COLO668 (cell line): ENCODE data around the gene MZT2B.
"Not testable (repeated sequence)": the region's sequence is repeated elsewhere in the genome, so short reads cannot be mapped to it uniquely, and the experiment has no call there.

ENCODE experiments used
- DNase-seq: peaks from one replicate; lab custom pipeline; 2025; ENCODE audit not compliant: unreplicated experiment; lab: John Stamatoyannopoulos, UW

MZT2B gene, protein sequence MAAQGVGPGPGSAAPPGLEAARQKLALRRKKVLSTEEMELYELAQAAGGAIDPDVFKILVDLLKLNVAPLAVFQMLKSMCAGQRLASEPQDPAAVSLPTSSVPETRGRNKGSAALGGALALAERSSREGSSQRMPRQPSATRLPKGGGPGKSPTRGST

DNA sequence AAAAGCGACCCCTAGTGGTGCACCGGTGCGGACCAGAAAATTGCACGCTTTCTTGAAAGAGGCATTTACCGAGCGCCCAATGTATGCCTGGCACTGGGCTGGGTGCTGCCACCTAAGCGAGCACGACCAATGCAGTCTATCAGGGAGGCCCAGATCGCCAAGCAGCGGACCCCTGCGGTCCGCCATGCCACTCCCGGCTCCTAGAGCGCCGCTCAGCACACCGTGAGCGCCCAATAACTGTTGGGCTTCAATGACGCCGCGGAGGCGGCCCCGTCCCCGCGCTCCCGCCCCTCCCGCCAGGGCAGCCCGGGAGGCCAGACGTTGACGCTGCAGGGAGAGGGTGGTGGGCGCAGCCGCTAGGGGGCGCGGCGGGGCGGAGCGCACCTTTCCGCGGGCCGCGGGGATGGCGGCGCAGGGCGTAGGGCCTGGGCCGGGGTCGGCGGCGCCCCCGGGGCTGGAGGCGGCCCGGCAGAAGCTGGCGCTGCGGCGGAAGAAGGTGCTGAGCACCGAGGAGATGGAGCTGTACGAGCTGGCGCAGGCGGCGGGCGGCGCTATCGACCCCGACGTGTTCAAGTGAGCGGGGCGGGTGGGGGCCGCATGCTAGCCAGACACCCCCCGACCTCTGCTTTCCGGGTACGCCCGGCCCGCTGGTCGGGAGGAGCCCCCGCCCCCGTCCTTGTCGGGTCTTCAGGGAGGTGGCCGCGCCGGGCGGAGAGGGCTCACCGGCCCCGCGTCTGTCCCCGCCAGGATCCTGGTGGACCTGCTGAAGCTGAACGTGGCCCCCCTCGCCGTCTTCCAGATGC, at the start of gene MZT2B:
TSS of gene MZT2B (plus strand) at position 383 of the 803 bp plus-strand sequence. CDS start at position 404, 21 bp downstream.
- DNase-seq = peak; percentile 92

DNA sequence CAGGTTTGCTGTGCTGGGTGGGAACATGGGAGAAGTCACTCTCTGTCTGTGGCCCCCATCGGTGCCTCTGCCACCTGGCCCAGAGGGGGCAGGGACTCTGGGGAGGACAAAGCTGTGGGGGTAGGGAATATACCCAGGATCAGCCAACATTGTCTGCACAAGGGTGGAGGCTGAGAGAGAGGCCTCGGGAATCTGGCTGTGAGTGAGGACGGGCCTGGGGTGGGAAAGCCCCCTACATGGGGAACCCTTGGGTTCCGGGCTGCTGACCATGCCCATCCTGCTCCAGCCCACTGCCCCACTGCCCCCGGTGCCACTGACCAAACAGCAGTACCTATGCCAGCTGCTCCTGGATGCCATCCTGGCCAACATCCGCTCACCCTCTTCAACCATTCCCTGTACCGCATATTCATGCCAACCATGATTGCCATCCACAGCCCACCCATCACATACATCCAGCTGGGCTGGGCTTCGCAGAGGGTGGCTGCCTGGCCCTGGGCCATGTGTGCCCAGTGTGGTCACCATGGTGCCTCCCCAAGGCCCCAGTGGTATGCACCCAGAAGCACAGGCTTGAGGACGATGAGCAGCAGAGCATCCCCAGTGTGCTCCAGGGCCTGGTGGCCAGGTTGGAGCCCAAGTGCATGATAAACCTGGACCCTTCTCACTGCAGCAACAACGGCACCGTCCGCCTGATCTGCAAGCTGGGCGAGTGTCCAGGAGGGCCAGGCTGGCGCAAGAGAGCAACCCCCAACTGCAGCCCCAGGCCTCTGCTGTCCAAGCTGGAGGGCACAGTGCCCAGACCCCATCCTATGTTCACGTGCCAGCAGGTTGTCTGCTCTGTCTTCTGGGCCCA, 46.1 kb upstream of the MZT2B start:
- no peak for DNase-seq

DNA sequence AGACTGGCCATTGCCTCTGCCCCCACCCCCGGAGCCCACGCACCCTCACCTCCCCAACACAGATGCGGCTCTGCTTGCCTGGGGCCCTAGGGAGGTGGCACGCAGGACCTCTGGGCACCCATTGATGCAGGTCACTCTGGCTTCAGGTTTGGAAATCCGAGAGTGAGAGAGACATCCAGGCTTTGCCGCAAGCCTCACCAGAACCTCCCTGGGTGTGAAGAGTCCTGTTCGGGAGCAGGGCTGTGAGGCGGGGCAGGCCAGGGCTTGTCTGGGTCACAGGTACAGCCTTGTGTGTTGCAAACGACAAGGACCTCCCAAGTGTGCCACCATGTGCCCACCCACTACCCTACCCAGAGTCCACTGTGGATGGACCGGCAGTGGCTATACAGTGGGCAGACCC, 45.5 kb upstream of the MZT2B start:
- not testable (repeated sequence) for DNase-seq

DNA sequence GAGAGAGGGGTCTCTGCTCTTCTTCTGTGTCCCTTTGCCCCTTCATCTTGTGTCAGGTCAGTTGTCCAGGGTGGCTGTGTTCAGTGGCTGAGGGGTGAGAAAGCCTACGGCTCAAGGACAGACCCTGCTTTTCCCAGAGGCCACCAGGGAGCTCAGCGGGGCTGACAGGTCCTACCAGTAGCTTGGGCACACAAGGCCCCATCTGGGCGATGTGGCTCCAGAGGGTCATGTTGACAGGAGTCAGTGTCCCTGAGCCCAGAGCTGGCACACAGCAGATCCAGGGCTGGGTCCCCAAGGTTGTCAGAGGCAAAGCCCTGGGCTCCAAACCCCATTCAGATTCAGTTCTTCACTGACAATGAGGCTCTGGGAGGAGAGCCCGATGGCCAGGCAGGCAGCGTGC, 44.9 kb upstream of the MZT2B start:
- not testable (repeated sequence) for DNase-seq

DNA sequence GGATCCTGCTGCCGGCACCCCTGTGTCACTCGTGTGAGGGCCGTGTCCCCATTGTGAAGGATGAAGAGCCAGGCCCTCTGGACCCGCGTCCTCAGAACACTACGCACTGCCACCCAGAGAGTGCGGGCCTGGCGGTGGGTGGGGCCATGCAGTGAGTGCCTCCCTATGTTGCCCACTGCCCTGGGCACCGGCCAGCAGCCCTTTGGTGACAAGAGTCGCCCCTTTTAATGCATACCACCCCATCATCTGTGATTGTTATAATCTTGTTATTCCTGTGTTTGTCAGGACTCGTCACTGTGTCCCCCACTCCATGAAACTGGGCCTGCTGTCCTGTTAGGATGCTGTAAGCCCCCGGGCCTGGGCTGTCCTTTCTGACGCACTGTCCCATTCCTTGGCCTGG, 43.7 kb upstream of the MZT2B start:
- DNase-seq = not testable (repeated sequence)

DNA sequence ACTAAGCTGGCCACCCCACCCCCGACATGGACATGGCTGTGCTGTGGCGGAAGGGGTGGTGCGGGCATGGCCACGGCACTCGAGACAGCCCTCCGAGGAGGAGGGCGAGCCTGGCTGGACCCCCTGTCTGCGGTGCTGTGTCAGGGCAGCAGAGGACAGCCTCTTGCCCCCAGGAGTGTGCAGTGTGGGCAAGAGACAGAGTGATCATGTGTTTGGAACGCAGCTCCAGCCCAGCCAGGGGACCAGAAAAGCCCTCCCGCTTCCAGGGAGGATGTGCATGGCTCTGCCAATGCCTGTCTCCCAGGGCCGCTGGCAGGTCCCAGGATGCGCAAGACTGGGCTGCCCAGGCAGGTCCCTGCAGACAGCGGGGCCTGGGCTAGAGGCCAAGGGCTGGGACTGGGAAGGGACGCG, 43.2 kb upstream of the MZT2B start:
- DNase-seq = not testable (repeated sequence)

DNA sequence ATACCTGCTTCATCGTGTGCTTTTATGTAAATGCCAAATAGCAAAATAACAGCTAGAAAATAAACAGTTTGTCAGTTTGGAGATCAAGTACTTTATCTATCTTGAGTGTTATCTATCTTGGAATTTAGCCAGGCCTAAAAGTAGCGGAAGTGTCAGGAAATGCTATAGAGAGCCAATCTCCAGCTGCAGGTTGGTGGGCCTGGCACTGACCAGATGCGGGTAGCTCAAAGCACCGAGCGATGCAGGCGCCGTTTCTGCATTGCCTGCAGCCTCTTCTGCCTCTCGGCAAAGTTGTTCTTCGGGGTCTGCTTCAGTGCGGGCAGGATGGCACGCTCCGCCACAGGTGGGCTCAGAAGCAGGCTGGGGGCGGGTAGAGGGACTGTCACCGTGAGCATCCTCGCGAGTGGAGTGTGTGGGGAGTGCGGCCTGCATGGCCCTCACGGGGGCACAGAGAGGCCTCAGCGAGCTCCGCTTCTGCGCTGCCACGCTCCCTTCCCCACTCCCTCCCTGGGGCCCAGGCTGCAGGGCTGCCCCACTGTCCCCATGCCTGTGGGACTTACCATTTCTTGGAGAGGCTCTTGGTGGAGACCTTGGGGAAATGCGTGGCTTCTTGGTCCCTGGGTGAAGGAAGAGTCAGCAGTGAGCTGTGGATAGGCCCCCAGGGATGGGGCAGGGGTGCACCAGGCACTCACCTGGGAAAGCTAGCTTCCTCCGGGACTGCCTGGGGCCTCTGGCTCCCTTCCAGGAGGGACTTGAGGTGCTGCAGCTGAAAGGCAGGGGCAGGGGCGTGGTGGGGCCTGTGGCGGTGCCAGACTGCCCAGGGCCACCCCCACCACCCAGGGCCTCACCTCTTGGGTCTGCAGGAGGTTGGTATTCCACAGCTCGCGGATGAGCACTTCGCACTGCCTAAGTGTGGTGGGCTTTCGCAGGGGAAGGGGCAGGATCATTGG, 42.5 kb upstream of the MZT2B start:
- DNase-seq = not testable (repeated sequence)

DNA sequence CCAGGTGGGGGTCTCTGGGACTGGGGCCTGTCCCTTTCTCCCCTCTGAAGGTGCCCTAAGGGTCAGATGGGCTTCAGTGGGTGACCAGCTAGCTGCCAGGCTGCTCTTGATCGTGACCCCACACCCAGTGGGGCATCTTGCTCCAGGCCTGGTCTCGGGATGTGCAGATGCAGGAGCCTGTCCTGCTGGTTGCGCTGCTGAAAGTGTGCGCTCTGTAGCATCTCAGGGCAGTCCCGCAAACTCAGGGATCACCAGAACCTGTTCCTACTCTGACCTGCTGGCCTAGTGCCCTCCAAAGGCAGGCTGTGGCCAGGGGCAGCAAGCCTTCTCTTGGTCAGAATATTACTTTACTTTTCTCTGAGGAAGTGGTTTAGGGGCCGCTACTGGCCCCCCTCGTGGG, 41.5 kb upstream of the MZT2B start:
- not testable (repeated sequence) for DNase-seq

DNA sequence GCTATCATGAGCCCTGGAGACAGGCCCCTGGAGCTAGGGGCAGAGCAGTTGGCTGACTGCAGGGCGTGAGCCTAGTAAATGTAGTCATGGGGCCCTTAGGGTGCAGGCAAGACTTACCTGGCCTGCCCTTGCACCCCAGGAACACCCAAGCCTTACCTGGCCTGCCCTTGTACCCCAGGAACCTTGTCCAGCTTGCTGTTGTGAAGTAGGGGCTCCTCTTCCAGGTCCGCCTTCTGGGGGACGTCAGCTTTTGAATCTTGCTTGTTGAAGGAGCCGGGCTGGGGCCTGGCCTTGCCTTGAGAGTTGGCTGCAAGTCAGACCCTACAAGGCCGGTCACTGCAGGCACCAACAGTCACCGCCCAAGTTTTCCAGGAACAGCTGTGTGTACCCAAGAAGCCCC, 41.1 kb upstream of the MZT2B start:
- not testable (repeated sequence) for DNase-seq

DNA sequence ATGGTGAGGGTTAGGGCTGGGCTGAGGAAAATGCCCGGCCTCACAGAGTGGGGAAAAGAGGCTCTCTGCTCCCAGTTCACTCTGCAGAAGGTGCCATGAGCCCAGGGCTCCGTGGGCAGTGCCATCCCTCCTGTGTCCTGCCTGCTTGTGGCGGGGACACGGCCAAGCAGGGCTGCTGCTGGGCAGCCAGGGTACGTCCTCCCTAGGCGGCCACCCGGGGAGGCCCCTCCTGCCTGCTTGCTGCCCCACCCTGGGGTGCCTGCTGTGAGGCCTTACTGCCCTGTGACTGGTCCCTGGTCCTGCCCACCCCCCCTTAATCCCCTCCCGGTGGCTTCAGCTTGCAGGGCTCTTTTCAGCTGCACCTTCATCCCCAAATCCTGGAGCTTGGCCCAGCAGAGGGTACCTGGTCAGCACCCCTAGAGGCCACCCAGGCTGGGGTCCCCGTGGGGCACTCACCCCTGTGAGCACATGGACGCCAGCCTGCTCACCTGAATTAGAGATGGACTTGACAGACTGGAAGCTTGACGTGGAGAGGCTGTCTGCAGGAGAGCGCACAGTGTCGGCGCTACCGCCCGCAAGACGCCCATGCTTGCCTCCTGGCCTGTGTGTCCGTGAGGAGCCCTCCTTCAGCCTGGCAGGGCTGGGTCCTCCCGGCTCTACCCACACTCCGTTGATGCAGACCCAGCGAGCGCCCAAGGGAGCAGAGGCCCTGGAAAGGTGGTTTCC, 40.3 kb upstream of the MZT2B start:
- DNase-seq = not testable (repeated sequence)

DNA sequence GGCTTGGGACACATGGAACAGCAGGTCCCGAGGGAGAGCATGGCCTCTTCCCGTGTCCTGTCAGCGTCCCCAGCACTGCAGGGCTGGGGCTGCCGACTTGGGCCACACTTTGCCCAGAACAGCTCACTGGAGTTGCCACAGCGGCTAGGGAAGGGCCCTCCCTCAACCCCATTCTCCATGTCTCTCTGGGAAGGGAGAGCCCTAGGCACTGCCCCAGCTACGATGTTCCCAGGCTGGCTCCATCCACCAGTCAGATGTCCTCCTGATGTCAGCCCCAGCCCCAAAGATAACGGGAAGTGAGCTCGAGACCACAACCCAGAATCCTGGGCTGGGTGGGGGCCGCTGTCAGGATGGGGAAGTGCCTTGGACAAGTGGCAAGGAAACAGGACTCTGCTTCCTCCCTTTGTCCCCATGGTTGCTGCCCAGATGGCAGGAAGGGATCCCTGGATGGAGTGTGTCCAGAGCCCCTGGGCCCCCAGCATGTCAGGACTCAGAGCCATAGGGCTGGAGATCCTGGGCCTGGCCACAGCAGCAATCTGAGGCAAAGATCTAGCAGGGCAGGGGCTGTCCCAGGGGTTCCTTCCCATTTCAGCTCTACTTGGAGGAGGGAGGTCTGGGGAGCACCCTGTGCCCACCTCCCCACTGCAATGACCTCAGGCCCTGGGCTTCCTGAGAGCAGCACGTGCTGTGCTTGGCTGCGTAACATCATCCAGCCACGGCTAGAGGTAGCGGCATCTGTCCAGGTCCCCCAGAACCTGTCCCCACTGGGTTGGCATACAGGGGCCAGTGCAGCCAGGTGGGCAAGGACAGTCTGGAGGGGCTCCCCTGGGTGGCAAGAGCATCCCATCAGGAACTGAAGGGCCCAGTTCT, 39.4 kb upstream of the MZT2B start:
- not testable (repeated sequence) for DNase-seq

DNA sequence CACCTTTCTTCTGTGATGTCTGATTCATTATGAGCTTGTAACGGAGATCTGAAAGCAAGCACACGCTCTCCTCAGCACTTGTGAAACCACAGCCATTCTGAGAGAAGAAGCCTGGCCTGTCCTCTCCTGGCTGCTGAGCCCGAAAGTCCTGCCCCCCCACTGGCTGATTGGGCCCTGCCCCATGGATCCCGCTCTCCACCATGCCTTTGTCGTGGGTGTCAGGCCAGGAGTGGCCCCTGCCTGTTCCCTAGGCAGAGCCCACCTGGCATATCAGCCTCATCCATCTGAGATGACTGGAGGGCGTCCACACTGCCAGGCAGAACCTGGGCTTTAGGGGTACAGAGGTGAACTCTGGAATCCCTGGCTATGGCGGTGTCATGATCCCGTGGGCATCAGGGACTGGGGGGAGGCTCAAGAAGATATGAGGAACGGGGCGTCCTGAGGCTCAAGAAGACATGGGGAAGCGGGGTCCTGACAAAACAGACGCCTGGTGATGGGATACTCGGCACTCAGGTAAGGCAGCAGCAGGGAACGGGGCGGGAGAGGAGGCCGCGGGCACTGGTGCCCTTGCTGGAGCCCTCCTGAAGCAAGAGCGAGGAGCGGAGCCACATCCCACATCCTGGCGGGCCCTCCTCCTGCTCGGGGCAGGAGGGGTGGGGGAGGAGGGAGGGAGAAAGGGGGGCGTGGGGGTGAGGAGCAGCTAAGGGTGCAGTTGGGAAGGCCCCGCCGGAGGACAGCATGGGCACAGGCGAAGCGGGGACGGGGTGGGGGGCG, 38.6 kb upstream of the MZT2B start:
- not testable (repeated sequence) for DNase-seq

DNA sequence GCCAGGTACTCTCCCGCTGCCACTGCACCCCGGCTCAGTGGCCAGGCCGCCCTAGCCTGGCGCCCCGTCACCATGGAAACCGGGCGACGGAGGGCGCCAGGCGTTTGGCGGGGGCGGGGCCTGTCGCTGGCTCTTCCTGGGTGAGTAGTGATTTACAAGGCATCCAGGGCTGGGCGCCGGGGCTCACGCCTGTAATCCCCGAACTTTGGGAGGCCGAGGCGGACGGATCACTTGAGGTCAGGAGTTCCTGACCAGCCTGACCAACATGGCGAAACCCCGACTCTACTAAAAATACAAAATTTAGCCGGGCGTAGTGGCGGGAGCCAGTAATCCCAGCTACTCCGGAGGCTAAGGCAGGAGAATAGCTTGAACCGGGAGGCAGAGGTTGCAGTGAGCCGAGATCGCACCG, 37.1 kb upstream of the MZT2B start, which contains the start of gene CCDC74B:
TSS of gene CCDC74B (minus strand) at position 107 of the 409 bp plus-strand sequence. CDS start 116 bp downstream, outside the sequence.
- DNase-seq = peak; percentile 78

DNA sequence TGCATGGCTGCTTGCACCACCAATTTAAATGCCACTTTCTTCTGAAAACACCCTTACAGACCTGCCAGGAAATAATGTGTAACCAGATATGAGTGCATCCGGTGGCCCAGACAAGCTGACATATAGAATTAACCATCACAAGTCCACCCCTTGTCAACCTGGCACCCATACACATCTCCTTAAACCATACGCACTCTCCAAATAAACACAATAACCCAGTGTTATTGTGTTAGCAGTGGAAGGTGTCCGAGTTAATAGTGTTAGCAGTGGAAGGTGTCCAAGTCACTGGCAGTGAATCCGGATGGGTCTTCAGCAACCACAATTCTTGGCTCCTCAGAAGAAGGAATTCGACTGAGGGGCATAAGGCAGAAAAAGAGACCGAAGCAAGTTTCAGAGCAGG, 33.5 kb upstream of the MZT2B start:
- DNase-seq = peak; percentile 25

DNA sequence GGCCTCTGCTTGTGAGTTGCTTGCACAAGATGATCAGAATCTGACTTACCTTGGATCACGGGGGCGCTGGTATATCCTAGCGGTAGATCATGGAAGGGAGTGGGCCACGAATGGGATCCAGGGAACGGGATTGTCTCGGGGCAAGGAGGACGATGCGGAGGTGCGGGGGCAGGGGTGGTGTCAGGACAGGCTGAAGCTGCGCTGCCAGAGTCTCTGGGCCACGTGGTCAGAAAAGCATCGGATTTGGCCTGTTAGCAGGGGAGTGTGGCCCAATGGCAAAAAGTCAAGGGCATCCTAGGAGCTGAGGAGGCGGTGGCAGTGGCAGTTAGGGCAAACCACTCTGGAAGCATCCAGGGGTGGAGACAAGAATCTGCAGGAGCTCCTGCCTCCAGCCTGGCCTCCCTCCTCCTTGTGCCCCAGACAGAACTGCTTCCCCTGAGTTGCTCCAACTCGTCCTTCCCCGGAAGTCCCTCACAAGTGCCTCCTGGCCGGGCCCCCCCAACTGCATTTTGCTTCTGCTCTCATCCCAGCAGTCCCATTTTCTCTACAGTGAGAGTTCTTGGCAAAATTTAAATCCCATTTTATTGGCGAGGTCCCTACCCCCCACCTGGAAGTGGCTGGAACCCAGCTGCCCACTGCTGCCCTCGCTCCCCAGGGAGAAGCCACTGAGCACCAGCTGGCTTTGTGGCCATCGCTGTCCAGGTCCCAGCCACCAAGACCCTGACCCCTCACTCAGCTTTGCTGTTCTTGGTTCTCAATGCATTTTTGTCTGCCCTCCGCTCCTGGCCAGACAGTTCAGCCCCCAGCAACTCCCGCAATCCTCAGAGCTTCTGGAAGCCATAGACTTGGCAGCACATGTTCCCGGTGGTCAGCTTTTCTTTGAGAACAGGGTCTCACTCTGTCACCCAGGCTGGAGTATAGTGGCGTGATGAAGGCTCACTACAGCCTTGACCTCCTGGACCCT, 31.6 kb upstream of the MZT2B start:
- no peak for DNase-seq

DNA sequence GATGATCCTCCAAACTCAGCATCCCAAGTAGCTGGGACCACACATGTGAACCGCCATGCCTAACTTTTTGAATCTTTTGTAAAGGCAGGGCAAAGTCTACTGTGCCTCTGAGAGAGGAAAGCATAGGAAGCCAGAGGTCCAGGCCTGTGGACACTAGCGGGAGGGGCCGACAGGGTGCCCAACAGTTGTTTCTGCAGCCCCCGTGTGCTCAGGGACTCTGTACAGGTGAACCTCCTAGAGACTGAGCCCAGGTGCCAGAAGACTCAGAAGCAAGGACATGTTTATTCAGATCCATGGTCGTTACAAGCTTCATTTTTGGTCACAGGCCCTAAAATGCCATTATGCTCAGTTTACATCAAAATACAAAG, 30.9 kb upstream of the MZT2B start:
- DNase-seq = not testable (repeated sequence)
